Left renal cortex interstitium (tissue), 4 donors: ENCODE data around the gene ADAM8. TPM values are rescaled to one million over a fixed set of nuclear protein-coding genes. Genes with fewer than 3 reads are reported as not detected.

Experiments used
- DNase-seq, 4 donors: peaks; one replicate each; pipeline ENCODE4 v3.0.0-alpha.2; 2013; ENCODE audit warnings: low read depth in 4 of 4, low spot score in 2 of 4, missing footprints in 1 of 4
- polyA plus RNA-seq, 4 donors: library from polyadenylated mRNA; unstranded; fragments of 120-200 nt; gene quantifications; one replicate each; pipeline ENCODE4 v1.2.1, GENCODE V29; 2013; ENCODE audit not compliant: insufficient read length in 4 of 4

Gene ADAM8
- polyA plus RNA-seq, 4 donors, result 1.3 to 4.1 (median 2.6) TPM

- DNase-seq, result peak in 2 of 4 donors; percentile 70 to 78
These were observed 32.5 kb upstream of the ADAM8 start for GRCh38 chr10:133309100-133309719.

GRCh38 chr10:133308421-133309099 is 31.9 kb upstream of the ADAM8 start, which contains the start of the genes TUBGCP2 and ZNF511:
TSS of gene TUBGCP2 (minus strand) at chr10:133308872. CDS start at chr10:133302941, 5,931 bp downstream.
TSS of gene ZNF511 (plus strand) at chr10:133308914. CDS start at chr10:133308944, 30 bp downstream.
- peak in 3 of 4 donors; percentile 69 to 73 (median 69) for DNase-seq

- peak in 1 of 4 donors; percentile 74 for DNase-seq
These were observed 31.2 kb upstream of the ADAM8 start for GRCh38 chr10:133307776-133308420.

GRCh38 chr10:133306941-133307379 is 30.3 kb upstream of the ADAM8 start:
- DNase-seq, result no peak

GRCh38 chr10:133306097-133306476 is 29.4 kb upstream of the ADAM8 start:
- no peak for DNase-seq

GRCh38 chr10:133303206-133303605 is 26.5 kb upstream of the ADAM8 start:
- DNase-seq, result no peak

- no peak for DNase-seq
These were observed 25.6 kb upstream of the ADAM8 start for GRCh38 chr10:133302230-133302629.

- no peak for DNase-seq
These were observed 23.1 kb upstream of the ADAM8 start for GRCh38 chr10:133299738-133300137.

- no peak for DNase-seq
These were observed 22.6 kb upstream of the ADAM8 start for GRCh38 chr10:133299224-133299623.

- DNase-seq, result no peak
These were observed 21.8 kb upstream of the ADAM8 start for GRCh38 chr10:133298466-133298865.

- no peak for DNase-seq
These were observed 20.8 kb upstream of the ADAM8 start for GRCh38 chr10:133297504-133297903.

GRCh38 chr10:133295426-133296320 is 19.0 kb upstream of the ADAM8 start:
- no peak for DNase-seq

- DNase-seq, result no peak
These were observed 17.5 kb upstream of the ADAM8 start for GRCh38 chr10:133294189-133294588.

- no peak for DNase-seq
These were observed 17.1 kb upstream of the ADAM8 start for GRCh38 chr10:133293810-133294119.

GRCh38 chr10:133292919-133293809 is 16.5 kb upstream of the ADAM8 start:
- no peak for DNase-seq

- DNase-seq, result no peak
These were observed 13.1 kb upstream of the ADAM8 start for GRCh38 chr10:133289761-133290160.

GRCh38 chr10:133287832-133288500 is 11.3 kb upstream of the ADAM8 start:
- no peak for DNase-seq

GRCh38 chr10:133286366-133286765 is 9.7 kb upstream of the ADAM8 start:
- no peak for DNase-seq

GRCh38 chr10:133285217-133285616 is 8.5 kb upstream of the ADAM8 start:
- no peak for DNase-seq
